ENCODE data around the gene PLCB4.

The PLCB4 gene

DNA sequence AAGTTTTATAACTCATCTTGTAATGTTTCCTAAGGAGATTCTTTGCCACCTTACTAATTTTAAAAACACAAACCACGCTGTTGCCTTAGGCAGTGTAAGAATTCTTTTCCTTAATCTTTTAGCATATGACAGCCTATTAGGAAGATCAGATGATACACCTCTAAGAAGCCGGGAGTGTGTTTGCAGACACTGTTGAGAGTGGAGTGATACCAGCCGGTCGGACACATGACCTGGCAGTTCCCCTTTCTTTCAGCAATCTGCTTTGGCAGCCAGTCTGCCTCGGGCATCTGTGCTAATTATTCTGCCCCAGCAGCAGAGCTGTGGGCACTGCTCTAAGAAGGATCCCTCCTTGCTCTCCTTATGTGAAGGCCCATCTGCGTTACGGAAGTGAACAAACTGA is 50.9 kb downstream of the PLCB4 start:
- no peak for DNase-seq (ENCODE audit: low read depth in 1 of 2, low spot score in 1 of 2)
- TF ChIP-seq JUND (IDR thresholded peaks at IDR 0.05; ENCODE audit: low read depth), result no peak
- in situ Hi-C loops (cut with HindIII; ENCODE audit: low pct_unique_long_range_greater_than_20kb, low sequenced_read_pairs), result no loop called here

DNA sequence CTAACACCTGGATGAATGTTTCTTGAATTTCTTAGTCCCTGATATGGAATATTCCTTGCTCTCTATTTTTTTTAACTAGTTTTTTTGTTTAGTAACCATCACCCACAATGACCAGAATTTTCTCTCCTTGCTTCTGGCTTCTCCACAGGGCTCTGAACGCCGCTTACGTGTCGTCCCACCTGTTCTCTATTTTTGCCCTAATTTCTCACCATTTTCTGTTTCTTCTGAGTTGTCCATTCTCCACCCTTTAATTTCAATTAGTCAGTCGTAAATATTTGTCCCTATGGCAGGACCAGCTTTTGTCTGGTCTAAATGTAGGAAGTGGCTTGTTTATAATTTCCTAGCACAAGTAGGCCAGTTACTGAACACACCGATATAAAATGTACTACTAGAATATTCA is 52.3 kb downstream of the PLCB4 start:
- DNase-seq (ENCODE audit: low read depth in 1 of 2, low spot score in 1 of 2), result no peak
- in situ Hi-C loops (cut with HindIII; ENCODE audit: low pct_unique_long_range_greater_than_20kb, low sequenced_read_pairs), result no loop called here
- no peak for TF ChIP-seq JUND (IDR thresholded peaks at IDR 0.05; ENCODE audit: low read depth)

DNA sequence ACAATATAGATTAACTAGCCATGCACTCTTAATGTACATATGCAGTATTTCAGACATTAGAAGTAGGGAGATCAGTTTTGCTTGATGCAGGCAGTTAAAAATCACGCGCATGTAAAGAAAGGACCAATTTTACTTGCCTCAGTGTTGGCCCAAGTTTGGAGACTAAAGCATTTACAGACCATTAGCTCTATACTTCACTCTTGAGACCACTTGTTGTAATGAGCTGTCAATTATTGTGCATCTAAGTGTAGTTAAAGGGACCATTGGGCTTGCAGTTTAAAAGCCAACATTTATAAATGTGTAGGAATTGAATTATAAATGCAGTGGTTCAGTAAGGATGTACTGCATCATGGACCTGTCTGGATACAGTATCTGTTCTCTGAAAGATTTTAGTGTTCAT is 53.7 kb downstream of the PLCB4 start:
- DNase-seq (ENCODE audit: low read depth in 1 of 2, low spot score in 1 of 2), result no peak
- TF ChIP-seq JUND (IDR thresholded peaks at IDR 0.05; ENCODE audit: low read depth), result no peak
- in situ Hi-C loops (cut with HindIII; ENCODE audit: low pct_unique_long_range_greater_than_20kb, low sequenced_read_pairs), result no loop called here

DNA sequence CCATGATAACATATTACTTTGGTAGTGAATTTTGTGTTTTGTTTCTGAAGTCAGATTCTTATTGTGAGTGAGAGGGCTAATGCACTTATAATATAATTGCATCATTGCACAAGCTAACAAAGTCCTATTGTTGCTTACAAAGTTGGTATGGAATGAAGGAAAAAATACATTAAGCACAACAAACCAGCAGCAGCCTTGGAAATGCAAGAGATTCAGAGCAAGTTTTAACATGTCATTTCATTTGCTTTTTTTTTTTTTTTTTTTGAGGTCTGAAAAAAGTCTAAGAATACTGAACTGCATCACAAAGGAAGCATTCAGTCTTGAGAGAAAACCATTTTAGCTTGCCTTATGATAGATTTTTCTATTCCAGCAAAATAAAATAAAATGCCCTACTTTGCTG is 57.6 kb downstream of the PLCB4 start:
- in situ Hi-C loops (cut with HindIII; ENCODE audit: low pct_unique_long_range_greater_than_20kb, low sequenced_read_pairs), result no loop called here
- no peak for DNase-seq (ENCODE audit: low read depth in 1 of 2, low spot score in 1 of 2)
- TF ChIP-seq JUND (IDR thresholded peaks at IDR 0.05; ENCODE audit: low read depth), result no peak

DNA sequence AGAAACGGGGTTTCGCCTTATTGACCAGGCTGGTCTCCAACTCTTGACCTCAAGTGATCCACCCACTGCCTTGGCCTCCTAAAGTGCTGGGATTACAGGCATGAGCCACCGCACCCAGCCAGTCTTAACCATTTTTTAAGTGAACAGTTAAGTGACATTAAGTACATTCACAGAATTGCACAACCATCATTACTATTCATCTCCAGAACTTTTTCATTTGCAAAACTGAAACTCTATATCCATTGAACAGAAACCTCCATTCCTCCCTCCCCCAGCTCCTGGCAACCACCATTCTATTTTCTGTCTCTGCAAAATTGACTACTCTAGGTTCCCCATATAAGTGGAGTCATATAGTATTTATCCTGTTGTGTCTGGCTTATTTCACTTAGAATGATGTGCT is 59.7 kb downstream of the PLCB4 start:
- no peak for TF ChIP-seq JUND (IDR thresholded peaks at IDR 0.05; ENCODE audit: low read depth)
- DNase-seq (ENCODE audit: low read depth in 1 of 2, low spot score in 1 of 2), result no peak
- in situ Hi-C loops (cut with HindIII; ENCODE audit: low pct_unique_long_range_greater_than_20kb, low sequenced_read_pairs), result no loop called here

DNA sequence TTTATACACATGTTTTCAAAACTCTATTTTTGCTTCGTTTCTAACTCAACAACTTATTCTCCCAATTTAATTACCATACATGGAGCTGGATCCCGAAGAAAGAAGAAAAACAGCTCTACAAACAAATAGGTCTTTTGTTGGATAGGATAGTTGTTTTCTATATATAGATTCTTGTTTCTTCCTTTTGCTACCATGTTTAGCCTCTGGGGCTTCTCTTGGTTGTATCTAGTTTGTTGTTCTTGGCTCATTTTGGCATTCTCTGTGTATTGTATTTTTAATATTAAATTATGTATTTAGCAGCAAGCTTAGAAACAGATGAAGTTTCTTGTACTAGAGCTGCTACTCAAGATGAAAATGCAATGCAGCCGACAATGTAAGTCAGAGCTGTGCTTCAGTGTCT is 60.9 kb downstream of the PLCB4 start:
- DNase-seq (ENCODE audit: low read depth in 1 of 2, low spot score in 1 of 2), result no peak
- TF ChIP-seq JUND (IDR thresholded peaks at IDR 0.05; ENCODE audit: low read depth), result no peak
- in situ Hi-C loops (cut with HindIII; ENCODE audit: low pct_unique_long_range_greater_than_20kb, low sequenced_read_pairs), result no loop called here

DNA sequence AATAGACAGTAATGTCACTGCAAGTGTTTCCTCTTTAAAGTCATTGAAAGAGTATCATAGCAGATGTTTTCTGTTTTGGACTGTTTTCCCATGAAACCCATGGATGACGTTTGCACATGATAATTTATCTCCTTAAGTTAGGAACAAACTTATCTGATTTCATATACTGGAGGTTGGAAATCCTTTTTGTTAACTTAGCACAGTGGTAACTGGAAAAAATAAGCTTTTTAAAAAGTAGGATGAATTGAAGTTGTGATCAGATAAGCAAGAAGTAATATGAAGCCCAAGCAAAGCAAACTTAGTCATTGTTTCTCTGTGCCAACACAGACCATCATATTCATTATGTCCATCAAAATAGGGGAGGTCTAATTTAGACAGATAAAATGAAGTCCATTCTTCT is 61.6 kb downstream of the PLCB4 start:
- no peak for TF ChIP-seq JUND (IDR thresholded peaks at IDR 0.05; ENCODE audit: low read depth)
- in situ Hi-C loops (cut with HindIII; ENCODE audit: low pct_unique_long_range_greater_than_20kb, low sequenced_read_pairs), result no loop called here
- DNase-seq (ENCODE audit: low read depth in 1 of 2, low spot score in 1 of 2), result no peak

DNA sequence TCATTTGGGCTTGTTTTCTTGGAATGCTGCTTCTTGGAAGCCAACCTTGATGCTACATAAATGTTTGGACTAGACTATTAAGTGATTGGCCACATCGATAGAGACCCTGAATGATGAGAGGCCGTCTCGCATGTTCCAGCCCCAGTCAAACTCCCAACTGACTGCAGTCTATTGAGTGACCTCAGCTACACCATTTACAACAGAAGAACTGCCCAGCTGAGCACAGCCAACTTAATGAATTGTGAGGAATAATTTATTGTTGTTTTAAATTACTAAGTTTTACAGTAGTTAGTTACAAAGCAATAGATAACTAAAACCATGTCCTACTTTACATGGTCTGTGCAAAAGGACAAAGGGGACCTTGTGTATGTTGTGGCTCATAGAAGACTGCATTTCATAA is 63.0 kb downstream of the PLCB4 start:
- TF ChIP-seq JUND (IDR thresholded peaks at IDR 0.05; ENCODE audit: low read depth), result no peak
- DNase-seq (ENCODE audit: low read depth in 1 of 2, low spot score in 1 of 2), result no peak
- in situ Hi-C loops (cut with HindIII; ENCODE audit: low pct_unique_long_range_greater_than_20kb, low sequenced_read_pairs), result no loop called here

DNA sequence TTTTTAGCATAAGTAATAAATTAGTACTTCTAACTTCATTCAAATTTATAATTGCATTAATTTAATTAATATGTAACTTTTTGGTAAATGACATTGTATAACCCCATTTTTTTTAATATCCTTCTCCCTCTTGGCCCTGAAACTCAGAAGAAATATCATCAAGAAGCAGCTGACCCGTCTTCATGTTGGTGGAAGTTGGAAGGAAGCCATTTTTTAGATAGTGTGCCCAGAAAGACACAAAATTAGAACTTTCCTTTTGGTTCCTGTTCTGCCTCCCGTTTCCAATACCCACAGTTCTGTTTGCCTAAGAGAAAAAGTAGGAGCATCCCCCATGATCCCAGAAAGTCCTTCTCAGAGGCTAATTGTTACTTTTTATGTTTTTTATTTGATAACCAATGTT is 65.5 kb downstream of the PLCB4 start:
- TF ChIP-seq JUND (IDR thresholded peaks at IDR 0.05; ENCODE audit: low read depth), result no peak
- no peak for DNase-seq (ENCODE audit: low read depth in 1 of 2, low spot score in 1 of 2)
- in situ Hi-C loops (cut with HindIII; ENCODE audit: low pct_unique_long_range_greater_than_20kb, low sequenced_read_pairs), result no loop called here

DNA sequence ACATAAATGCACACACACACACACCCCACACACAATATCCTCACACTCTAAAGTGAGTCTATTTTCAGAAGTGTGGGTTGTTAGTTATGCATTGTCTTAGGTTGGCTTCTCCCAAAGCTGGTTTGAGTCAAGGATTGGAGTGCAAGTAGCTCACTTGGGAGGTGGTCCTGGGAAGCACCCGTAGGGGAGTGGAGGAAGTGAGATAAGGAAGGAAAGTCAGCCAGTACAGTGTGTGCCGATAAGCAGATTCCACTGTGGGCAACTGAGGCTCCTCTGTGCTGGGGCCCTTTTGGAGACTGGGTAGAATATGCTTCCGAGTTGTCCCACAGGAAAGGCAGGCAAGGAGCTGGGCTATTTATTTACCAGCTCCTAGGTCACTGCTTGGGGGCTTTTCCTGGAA is 67.2 kb downstream of the PLCB4 start:
- no peak for DNase-seq (ENCODE audit: low read depth in 1 of 2, low spot score in 1 of 2)
- TF ChIP-seq JUND (IDR thresholded peaks at IDR 0.05; ENCODE audit: low read depth), result no peak
- in situ Hi-C loops (cut with HindIII; ENCODE audit: low pct_unique_long_range_greater_than_20kb, low sequenced_read_pairs), result no loop called here

DNA sequence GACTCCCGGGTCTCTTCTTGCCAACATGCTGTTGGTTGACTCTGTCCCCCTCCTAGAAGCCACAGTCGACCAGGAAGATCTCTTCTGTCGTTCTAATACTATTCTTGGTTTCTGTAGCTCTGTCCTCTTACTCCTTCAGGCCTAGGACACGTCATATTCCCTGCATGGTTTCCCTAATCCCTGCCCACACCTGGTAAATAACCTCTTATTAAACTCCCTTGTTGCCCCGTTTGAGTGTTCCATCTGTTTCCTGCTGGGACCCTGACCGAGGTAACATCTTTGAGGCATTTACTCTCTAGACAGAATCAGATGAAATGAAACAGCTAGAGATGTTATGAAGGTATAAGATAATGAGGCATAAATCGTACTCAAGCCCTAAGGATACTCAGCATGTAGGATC is 68.1 kb downstream of the PLCB4 start:
- no peak for TF ChIP-seq JUND (IDR thresholded peaks at IDR 0.05; ENCODE audit: low read depth)
- DNase-seq (ENCODE audit: low read depth in 1 of 2, low spot score in 1 of 2), result no peak
- in situ Hi-C loops (cut with HindIII; ENCODE audit: low pct_unique_long_range_greater_than_20kb, low sequenced_read_pairs), result no loop called here

DNA sequence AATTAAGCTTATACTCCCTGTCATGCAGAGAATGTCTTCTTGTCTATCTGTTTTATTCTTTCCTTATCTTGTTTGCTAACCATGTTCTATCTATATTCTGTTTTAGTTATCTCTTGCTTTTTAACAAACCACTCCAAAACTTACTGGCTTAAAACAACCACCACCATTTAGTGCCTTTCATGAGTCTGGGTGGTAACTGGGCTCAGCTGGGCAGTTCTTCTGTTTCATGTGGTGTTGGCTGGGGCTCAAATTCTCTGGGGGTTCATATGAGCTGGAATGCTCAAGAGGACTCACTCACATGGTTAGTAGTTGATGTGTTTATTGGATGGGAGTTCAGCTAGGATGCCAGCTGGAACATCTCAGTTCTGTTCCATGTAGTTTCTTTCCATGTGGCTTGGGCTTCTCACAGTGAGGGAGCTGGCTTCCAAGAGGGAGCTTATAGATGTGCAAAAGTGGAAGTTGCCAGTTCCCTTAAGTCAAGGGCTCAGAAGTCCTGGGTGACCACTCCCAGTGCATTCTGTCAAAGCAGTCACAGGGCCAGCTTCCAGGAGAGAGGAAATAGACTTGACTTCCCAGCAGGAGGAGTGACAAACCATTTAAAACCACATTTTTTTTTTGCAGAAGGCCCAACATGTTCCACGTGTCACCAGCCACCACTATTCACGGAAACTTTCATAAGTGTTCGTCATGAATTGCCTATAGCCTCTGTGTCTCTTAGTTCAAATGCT is 70.4 kb downstream of the PLCB4 start:
- no peak for DNase-seq (ENCODE audit: low read depth in 1 of 2, low spot score in 1 of 2)
- TF ChIP-seq JUND (IDR thresholded peaks at IDR 0.05; ENCODE audit: low read depth), result no peak
- in situ Hi-C loops (cut with HindIII; ENCODE audit: low pct_unique_long_range_greater_than_20kb, low sequenced_read_pairs), result no loop called here

DNA sequence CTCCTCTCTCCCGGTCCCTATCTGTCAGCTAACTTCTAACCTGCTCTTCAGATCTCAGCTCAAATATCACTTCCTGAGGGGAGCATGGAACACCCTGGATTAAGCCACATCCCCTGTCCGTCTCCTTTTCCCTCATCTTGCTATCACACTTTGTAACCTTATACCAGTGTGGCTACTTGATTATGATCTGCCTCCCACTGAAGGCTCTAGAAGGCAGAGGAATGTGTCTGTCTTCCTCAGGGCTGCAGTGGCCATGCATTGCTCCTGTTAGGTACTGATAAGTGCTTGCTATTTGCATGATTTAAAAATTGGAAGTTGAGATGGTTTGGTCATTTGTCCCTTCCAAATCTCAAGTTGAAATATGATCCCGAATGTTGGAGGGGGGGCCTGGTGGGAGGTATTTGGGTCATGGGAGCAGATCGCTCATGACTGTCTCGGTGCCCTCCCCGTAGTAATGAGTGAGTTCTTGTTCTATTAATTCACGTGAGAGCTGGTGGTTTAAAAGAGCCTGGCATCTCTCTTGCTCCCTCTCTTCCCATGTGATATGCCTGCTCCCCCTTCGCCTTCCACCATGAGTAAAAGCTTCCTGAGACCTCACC is 71.4 kb downstream of the PLCB4 start:
- no peak for DNase-seq (ENCODE audit: low read depth in 1 of 2, low spot score in 1 of 2)
- in situ Hi-C loops (cut with HindIII; ENCODE audit: low pct_unique_long_range_greater_than_20kb, low sequenced_read_pairs), result no loop called here
- no peak for TF ChIP-seq JUND (IDR thresholded peaks at IDR 0.05; ENCODE audit: low read depth)

DNA sequence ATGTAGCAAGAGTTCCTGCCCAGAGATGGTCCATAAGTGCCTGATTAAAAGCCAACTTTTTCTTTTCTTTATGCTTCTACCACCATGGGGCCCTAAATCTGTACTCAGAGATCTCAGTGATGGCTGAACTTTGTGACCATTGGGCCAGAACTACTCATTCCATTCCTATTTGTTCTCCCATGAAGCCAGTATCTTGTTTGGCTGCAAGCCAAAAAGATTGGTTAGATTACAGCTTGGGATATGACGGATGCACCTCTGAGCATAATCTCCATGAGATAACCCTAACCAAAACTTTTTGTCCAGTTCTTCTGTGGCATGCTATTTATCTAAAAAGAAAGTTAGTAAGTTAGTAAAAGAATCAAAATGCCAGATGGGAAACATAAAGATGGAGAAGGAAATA is 72.2 kb downstream of the PLCB4 start:
- TF ChIP-seq JUND (IDR thresholded peaks at IDR 0.05; ENCODE audit: low read depth), result no peak
- in situ Hi-C loops (cut with HindIII; ENCODE audit: low pct_unique_long_range_greater_than_20kb, low sequenced_read_pairs), result no loop called here
- no peak for DNase-seq (ENCODE audit: low read depth in 1 of 2, low spot score in 1 of 2)
